Middle frontal gyrus (tissue), 1 donor: ENCODE results near the gene TLE4.

Experiments used
- DNase-seq: peaks from one replicate; pipeline ENCODE4 v3.0.0-alpha.2; 2015; ENCODE audit warnings: low spot score; ENCODE audit errors: extremely low spot score

The TLE4 gene

DNA sequence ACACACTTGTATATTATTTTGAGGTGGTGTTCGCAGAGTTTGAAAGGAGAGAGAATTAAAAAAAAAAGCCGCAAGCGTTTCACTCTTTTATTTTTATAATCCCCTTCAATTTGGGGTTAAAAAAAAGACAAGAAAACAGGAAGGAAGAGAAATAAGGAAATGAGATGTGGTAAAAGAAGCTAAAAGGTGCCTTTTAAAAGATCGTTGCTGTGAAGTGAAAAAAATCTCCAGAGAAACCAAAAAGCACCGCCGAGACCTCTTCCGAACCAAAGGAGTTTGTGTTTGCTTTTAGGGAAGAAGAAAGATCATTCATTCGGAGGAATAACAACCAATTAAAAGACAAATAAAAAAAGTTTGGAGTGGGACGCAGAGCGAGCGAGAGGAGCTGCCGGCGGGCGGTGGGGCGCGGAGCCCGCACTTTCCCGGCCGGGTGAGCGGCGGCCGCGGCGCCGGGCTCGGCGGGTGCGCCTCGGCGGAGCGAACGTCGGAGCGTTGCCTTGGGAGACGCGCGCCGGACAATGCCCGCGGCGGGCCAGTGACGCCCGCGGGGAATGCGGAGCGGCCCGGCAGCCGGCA is 355 bp downstream of the TLE4 start:
- no peak for DNase-seq

DNA sequence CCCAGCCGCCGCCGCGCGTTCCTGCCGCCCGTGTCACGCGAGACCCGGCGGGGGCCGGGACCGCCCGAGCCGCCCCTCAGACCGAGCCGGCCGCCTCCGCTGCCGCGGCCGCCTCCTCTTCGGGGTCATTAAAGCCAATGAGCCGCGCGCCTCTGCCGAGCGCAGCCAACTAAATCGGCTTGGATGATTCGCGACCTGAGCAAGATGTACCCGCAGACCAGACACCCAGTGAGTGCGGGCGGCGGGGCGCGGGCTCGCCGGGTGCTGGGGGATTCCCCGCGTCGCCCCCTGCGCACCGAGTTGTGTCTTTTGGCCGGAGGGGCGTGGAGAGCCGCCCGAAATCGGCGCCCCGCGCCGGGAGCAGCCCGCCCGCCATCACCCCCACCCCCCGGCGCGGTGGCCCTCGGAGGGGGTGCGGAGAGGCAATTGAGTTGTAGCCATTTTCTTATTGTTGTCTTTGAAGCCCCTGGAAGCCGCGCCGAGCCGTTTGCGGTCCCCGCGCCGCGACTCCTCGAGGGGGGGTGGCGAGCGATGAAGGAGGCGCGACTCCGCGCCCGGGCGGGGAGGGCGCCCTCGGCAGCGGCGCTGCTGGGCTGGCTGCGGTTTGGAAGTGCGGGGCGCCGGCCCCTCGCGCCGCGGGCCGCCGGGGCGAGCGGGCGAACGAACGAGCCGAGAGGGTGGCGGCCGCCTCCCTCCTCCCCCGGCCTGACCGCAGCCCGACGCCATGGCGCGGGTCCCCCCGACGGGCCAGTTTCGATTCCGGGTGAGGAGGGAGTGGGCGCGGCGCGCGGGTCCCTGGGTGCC is 1.0 kb downstream of the TLE4 start:
- DNase-seq = no peak

DNA sequence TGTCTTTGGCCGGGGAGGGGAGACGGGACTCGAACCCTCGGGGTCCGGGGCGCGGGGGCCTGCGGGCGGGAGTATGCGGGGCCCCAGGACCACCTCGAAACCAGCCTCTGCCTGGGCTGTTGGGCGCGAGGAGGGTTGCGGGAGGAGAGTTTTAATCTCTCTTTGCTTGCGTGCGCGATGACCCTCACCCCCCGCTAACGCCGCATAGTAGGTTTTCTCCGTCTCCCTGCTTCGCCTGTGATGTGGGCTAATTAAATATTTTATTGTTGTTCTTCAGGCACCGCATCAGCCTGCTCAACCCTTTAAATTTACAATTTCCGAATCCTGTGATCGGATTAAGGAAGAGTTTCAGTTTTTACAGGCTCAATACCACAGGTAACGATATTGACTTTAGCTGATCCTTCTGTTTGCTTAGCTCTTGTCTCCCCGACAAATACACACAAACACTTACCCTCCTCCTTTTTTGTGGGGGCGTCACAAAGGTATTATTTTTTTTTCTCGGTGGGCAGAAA is 1.7 kb downstream of the TLE4 start:
- DNase-seq = no peak

DNA sequence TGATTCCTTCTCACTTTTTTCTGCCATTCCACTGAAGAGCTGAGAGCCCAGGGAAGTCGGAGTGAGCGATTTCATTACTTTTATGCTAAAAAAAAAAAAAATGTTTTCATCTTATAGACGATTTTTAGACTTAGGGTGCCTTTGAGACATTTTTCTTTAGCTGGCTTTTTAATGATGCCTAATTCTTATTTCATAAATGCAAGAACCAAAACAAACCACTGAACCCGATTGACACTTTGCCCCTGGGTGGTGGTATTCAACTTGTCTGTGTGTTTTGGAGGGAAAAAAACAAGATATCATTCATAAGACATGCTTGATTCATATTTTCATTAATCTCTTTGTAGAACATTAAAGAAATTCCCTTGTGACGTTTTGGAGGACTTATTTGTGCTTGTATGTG is 2.4 kb downstream of the TLE4 start:
- DNase-seq = no peak

DNA sequence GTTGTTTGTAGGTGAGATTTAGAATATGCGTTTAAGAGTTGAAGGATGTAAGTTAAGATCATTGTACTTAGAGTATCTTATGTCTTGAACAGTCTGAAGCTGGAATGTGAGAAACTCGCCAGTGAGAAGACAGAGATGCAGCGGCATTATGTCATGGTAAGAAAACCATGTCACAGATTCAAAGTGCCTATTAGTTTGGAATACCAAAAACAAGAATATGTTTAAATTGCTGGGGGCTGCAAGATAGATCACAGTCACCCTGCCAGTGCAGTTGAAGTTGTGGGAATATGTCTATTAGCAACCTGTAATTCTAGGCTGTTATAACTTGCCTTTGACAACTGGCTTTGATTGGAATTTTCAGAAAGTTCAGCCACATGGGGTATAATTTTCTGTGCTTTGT is 3.0 kb downstream of the TLE4 start:
- DNase-seq = no peak

DNA sequence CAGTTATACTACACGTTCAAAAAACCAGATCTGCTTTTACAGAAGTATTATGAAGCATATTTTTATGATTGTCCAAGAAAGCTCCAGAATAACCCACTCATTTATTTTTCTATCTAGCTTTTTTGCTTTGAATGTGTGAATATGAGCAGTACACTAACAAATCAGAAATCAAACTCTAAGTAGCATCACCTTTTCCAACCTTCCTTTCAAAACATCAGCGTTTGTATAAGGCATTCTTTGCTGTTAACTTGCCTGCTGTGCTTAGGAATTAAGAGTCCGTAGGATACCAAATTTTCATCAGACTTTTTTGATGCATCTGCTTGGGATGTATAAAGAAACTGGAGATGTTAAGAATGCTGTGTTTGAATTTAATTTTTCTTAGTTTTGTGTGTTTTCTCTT is 3.8 kb downstream of the TLE4 start:
- DNase-seq = no peak

DNA sequence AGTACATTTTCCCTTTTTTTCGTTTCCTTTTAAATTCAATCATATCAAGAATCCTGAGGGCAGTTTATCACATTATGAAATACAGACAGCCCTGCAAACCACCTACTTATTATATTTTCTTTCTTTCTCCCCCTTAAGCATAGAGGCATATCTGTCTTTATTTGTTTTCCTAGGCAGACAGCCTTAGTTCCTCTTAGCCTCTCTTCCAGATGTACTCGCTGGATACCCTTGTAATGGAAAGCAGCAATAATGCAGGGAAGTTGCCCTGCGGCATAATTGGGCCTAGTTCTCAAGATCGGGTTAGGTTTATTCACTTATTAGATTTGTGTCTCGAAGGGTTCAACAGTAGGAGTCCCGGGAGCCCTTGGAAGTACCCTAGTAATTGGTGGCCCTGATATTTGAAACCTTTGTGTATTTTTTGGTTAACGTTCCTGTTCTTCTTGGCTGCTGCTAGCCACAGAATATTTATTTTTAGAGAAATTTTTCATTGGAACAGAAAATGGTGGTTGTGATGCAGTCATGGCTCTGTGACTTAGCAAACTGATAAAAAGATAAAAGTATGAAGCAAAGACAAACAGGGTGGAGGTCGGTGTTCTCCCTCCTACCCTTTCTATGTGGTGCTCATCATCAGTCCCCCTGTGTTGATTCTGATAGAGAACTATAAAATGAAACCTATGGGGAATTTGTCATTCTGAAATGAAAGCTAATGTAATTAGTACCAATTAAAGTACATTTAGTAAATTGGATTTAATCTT is 6.4 kb downstream of the TLE4 start:
- no peak for DNase-seq

DNA sequence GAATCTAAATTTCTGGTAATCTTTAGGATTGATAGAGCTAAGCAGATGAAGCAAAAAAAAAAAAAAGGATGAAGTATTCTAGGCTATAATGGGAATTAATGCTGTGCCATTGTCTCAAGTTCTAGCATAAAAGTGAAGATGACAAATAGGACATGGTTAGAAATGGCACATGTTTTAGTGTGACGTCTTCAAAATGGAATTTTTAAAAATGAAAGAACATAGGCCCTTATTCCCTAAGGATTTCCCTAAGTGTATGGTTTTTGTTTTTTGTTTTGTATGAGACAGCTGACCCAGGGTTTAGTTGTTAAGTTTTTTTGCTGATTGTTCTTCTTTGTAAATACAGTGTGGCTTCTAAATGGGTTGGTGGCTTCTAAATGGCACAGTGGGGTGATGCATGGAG is 7.1 kb downstream of the TLE4 start:
- no peak for DNase-seq

DNA sequence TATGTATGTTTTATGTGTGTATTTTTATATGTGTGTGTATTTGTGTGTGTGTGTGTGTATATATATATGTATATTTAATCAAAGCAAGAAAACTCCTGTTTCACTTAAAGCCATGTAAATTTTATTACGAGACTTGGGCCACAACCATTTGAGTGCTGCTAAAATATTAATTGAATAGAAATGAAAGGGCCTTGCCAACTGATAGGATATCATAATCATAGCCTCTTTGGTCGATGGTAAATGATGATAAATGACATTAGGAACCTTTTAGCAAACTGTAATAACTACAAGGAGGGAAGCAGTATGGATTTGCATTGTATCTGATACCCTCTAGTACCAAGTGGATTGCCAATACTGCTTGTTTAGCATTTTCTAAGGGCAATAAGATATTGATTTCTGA is 7.9 kb downstream of the TLE4 start:
- DNase-seq = no peak

DNA sequence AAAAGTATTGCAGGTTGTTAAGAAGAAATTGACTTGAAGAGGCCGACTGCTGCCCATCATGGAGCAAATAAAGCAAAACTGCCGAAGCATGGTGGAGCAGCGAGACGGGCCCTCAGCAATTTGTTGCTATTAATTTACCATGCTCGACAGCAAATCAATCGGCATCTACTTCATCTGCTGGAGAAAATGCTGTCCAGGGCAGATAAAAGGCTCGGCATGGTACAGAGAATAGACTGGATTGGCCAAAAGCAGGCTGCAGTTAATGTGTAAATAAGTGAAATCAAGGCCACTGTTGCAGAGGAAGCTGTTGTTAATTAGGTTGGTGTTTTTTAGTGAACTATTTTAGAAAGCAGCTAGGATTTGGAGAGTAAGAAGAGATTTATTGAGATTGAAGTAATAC is 8.3 kb downstream of the TLE4 start:
- no peak for DNase-seq

DNA sequence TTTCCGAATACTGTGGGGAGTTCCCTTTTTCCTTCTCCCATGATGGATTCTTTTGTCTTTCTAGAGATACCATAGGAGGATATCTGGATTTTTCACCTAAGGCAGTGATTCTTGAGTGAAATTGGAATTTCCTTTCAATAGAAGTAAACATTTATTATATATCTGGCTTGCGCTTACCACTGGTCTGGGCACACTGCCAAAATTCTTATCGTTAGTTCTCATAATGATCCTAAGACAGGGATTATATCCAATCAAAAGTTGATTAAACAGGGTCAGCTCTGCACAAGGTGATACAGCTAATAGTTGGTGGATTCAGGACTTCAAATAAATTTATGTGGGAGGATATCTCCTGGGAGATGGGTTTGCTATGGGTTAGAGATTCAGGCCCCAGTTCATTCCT is 9.6 kb downstream of the TLE4 start:
- DNase-seq = no peak

DNA sequence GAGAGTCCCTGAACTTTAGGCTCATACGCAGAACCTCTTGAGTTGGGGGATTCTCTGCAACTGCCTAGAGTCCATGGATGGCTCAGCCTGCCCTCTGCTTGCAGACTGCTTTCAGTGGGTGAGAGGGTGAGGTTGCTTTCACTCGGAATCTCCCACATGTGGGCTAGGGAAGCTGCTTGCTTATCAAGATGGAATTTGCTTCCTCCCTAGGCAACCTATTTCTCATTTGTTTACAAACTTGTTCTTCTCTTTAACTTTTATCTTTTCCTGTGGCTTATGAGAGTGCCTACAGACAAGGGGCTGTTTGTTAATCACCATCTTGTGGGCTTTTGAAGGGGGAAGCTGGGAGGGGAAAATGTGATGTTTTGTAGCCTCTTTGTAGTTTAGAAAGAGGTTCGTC is 10.0 kb downstream of the TLE4 start:
- DNase-seq = no peak

DNA sequence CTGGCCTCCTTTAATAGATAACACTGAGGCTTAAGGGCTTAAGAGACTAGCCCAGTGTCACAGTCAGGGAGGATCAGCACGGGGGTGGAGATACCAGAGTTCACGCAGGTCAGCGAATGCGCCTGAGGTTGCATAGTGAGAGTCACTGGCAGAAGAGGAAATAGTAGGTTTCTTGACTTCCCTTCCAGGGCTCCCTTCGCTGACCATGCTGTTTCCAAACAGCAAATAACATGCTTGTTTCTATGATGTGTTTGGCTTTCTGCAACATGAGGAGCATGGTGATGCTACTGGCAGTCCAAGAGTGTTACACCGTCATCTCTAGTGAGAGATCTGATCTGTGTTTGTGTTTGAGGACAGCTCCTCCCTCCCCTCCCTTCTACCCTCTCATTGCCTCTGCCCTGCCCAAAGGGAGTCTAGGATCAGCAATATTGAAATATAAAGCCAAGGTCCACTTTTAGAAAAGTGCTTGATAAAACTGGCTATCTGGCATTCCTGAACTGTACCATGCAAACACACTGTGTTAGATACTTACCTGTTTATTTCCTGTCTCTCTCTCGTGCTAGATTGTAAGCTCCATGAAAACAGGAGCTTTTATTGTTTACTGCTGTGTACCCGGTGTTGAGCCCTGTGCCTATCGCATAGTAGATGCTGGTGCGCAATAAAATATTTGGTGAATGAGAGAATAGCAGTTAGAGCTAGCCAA is 12.3 kb downstream of the TLE4 start:
- no peak for DNase-seq

DNA sequence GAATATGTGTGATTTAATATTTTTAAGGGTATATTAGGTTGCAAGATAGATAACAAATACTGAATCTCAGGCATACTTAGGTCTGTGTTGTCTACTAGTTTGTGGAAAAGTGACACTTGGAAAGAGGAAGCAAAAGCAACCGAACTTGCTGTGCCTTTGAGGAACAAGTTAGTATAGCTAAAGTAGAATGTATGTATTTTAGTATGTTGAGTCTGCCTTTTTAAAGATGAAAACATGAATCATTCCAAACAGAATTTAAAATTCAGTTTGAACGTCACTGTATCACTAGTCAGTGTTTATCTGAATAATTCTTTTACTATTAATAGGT is 12.9 kb downstream of the TLE4 start:
- DNase-seq = no peak

DNA sequence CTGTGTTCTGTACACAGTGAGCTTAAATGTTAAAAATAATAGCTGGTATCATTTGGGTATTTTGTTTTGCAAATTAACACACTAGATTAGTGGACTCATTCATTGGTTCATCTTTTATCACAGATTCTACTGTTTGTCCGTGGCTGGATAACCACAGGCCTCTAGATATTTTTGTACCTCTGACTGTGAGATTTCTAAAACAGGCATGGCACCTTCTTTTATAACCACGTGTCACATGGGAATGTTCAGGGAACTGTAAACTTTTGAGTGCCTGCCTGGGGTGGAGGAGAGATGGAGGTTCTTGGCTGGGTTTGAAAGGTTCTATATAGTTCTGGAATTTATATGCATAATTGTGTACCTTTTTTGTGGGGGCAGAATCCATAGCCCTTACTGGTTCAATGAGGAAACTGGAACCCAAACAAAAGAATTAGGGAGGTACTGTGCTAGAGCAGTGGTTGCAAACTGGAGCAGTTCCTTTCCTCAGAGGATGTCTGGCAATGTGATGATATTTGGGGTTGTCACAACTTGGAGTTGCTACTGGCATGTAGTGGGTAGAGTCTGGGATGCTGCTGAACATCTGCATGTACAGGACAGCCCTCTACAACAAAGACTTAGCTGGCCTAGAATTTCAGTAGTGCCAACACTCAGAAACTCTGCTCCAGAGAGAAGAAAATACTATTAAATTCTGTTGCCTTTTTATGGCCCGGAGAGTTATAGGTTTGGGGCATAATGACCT is 16.9 kb downstream of the TLE4 start:
- no peak for DNase-seq

DNA sequence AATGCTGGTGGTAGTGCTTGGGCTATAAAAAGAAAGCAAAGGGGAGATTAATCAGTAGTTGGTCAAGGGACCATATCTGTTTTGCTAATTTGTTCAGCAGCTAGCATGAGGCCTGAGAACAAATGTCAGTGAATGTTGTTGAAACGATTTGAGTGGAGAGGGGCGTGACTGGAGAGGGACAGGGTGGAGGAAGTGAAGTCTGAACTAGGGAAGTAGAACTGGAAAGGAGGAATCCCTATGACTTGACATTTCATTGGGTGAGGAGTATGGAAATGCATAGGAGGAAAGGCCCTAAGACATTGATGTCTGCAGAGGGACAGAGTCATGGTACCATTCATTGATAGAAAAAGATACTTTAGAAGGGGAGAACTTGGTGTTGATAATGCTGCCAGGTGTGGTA is 19.7 kb downstream of the TLE4 start:
- DNase-seq = no peak

DNA sequence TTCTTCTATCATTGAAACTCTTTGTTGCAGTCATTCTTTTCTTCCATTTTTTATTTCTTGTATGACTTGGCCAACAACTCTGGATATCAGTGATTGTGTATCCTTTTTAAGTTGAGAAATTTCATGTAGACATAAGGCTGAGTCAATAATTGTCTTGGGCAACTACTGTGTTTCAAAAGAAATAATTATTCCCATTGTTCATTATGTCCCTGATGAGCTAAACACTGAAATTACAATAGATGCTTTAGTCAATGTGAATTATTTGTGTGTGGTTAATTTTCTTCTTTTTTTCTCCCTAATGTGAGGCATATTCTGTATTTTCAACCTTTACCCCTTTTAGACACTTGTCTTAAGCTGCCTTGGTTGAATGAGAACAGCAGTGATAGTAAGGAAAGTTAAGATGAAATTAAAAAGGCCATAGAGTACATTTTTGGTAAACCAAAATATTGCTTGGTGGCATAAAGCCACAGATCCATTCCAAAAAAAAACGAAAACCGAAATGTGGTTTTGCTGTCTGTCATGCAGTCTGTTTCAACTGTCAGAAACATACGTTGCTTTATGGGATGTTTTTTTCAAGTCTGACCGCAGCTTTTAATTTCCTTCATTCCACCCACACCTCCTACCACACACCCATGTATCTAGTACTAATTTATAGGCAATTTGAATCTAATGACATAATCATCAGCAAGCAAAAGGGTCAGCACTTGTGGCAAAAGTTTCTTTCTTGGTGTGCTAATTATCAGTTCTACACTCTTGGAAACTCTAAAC is 21.1 kb downstream of the TLE4 start:
- no peak for DNase-seq

DNA sequence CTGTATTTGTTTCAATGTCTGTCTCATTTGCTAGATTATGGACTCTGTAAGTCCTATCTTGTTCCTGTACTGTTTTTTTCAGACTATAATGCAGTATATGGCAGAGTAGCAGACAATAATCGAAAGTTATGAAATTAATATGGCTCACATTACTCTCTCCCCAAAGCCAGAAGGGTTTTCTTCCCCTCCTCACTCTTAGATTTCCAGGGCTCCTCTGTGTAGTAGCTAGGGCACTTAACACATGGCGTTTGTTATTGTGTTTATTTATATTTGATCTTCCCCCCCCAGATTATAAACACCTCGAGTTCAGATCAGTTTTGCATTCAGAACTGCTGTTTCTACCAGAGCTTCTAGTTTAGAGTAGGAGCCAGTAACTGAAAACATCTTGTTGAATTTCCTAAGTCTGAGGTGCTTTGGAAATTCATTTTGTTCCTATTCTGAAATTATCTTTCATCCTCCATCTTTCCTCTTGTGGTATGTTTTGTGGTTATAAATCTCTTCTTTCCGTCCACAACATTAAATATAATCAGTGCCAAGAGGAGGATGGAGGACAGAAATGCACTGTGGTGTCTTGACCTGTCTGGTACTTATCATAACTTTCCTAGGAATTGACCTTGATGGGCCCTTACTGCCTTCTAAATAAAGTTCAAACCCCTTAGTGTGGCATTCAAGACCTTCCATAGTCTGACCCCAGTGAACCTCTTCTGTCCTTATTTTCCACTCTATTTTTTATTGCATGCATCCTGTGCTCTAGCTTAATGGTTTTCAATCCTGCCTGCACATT is 27.0 kb downstream of the TLE4 start:
- no peak for DNase-seq

DNA sequence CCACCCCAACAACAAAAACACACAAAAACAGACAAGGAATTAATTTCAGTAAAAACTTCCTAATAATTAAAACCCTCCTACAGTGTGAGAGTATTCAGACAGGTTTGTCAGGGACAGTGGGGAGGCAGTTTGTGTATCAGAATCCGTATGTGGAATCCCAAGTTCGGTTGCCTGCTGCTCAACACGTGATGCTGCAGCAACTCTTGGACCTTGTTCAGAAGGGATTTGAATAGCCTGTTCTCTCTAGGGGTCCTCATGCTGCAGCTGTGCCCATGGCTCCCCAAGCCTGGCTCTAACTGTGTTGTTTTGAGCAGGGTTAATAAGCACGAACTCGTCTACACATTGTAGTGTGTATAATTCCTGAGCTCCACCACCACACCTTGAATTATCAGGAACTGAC is 28.7 kb downstream of the TLE4 start:
- DNase-seq = no peak
